Large intestine (tissue), 3 donors: ENCODE measurements around the gene PSG4. TPM values are rescaled to one million over a fixed set of nuclear protein-coding genes. Genes with fewer than 3 reads are reported as not detected.
"Not testable (repeated sequence)": the region's sequence is repeated elsewhere in the genome, so short reads cannot be mapped to it uniquely, and the experiment has no call there.

ENCODE experiments used
- DNase-seq, 2 donors: peaks; one replicate each; pipeline versions ENCODE4 v3.0.0 to v3.0.0-alpha.2; 2013
- H3K27ac ChIP-seq: one replicate; pipeline ENCODE4 v1.5.1; 2013; ENCODE audit warnings: low read length
- H3K27me3 ChIP-seq: 2 replicates; pipeline ENCODE4 v1.6.1; 2013; ENCODE audit warnings: low read length; ENCODE audit not compliant: control insufficient read depth, insufficient read depth
- H3K36me3 ChIP-seq: 2 replicates; pipeline ENCODE4 v1.6.1; 2013; ENCODE audit warnings: low read length; ENCODE audit not compliant: control insufficient read depth, insufficient read depth
- H3K4me1 ChIP-seq: one replicate; pipeline ENCODE4 v1.6.1; 2013; ENCODE audit warnings: low read length; ENCODE audit not compliant: control insufficient read depth, insufficient read depth
- H3K4me3 ChIP-seq: one replicate; pipeline ENCODE4 v1.5.1; 2013; ENCODE audit warnings: low read length
- H3K9me3 ChIP-seq: one replicate; pipeline ENCODE4 v1.6.1; 2013; ENCODE audit warnings: mild to moderate bottlenecking, low read depth, low read length, moderate library complexity; ENCODE audit not compliant: control insufficient read depth
- WGBS: methylation state at CpG from one replicate; pipeline ENCODE4 v1.1.5; 2013; ENCODE audit warnings: low lambda C conversion rate; ENCODE audit not compliant: insufficient coverage; 5-methylcytosine and 5-hydroxymethylcytosine counted together
- polyA plus RNA-seq: library from polyadenylated mRNA; unstranded; fragments of 120-200 nt; gene quantifications from one replicate; pipeline ENCODE4 v1.2.1, GENCODE V29; 2013

Gene PSG4
- polyA plus RNA-seq, 1 donor: not detected

DNA sequence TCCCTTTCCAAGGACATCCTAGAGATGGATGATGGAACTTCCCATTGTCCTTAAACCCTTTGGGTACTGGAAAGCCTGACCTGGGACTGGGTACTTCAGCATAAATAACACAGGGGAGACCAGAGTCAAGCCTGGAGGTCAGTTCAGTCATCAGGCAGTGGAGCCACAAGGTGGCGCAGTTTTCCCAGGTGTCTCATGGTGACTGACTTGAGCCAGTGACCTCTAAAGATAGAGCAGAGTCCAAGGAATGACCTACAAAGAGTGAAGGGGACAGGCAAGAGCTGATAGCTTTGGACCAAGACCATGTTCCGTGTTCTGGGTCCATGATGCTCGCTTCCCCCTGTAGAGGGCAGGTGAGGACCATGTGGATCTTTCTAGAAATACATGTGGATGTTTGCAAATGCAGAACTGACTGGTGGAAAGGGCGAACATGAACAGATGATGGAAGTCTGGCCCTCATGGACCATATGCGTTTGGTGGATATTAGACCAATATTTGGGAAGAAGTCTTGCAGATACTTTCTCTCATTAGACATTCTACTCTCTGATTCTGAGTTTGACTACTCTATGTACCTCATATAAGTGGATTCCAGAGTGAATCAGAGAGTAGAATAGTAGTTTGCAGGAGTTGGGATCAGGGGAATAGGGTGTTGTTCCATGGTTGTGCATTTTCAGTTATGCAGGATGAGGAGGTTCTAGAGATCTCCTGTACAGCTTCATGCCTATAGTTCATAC lies 6.6 kb downstream of the PSG4 start:
- not testable (repeated sequence) for H3K4me1 ChIP-seq, DNase-seq, H3K9me3 ChIP-seq, H3K27me3 ChIP-seq, H3K4me3 ChIP-seq, H3K27ac ChIP-seq, H3K36me3 ChIP-seq
- no CpG with 5 or more reads among the region's 5 CpGs for WGBS

DNA sequence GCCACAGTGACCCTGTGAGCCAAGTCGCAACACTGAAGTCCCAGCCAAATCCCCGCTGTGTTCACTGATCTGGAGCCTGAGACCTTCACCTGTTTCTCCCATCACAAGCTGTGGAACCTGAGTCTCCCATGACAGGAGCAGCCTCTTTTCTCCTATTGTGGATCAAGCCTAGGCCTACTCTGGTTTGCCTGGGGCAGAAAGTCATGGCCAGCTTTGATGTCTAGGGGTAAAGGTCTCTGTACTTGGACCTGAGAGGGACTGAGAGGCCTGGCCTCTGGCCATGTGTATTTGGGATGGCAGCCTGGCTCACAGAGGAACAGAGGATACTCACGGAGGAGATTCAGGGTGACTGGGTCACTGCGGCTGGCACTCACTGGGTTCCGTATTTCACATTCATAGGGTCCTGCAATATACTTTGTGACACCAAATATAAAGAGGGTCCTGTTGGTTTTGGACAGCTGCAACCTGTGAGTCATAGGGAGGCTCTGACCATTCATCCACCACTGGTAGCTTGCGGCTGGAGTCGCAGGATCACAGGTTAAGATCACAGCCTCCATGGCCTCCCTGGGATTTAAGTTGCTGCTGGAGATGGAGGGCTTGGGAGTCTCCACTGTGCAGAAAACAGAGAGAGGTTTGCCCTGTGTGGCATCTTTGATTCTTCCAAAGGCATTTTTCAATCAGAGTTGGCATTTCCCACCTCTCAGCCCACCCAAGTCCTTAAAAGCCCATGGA lies 7.6 kb downstream of the PSG4 start:
- not testable (repeated sequence) for H3K36me3 ChIP-seq, DNase-seq, H3K27me3 ChIP-seq, H3K4me3 ChIP-seq, H3K27ac ChIP-seq, H3K4me1 ChIP-seq, H3K9me3 ChIP-seq
- no CpG with 5 or more reads among the region's 7 CpGs for WGBS

DNA sequence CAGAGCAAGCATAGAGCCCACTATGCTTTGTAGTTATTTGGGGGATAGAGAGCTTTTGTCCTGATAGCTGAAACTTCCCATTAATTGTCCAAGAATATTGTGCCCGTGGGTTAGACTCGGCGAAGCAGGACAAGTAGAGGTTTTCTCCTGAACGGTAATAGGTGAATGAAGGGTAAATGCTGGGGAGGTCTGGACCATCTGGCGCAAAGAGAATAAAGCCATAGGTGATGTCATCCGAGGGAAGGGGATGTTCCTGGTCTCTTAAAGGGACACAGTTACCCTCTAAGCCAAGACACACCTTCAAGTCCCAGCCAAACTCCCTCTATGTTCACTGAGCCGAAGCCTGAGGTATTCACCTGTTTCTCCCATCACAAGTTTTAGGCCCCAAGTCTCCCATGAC lies 11.0 kb downstream of the PSG4 start:
- H3K27ac ChIP-seq, H3K9me3 ChIP-seq, DNase-seq, H3K4me3 ChIP-seq, H3K4me1 ChIP-seq, H3K27me3 ChIP-seq, H3K36me3 ChIP-seq: not testable (repeated sequence)
- no CpG with 5 or more reads among the region's 7 CpGs for WGBS

DNA sequence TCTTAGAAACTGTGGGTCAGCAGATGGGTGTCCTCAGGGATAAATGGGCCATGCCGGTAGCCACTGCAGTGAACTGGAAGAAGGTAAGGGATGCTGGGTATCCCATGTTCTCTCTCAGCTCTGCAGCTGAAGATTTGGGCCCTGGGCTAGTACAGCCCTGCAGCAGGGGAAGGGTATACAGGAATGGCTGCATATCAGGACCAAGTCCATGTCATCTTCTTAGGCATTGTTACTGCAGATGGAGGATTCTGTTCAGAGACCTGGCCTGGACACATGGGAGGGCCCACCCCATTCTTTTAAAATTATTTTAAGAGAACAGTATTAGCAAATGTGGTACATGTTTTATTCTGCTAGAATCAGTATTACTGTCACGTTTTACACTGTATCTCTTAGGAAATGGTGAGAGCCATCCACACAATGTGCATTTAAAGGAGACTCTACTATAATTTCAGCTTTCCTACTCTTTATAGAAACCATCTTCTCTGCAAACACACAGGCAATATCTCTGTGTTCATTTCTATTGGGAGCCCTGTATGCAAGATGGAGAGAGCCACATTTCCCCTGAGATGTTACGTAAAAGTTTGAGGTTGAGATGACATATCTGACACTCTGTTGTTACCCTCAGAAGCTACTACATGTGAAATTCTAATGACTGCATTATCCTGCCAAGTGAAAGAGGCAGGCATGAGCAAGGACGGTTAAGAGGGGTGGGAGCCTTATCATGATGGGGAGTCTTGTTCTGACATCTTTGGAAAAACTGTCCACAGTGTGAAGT lies 12.9 kb downstream of the PSG4 start:
- DNase-seq, H3K4me1 ChIP-seq, H3K9me3 ChIP-seq, H3K27ac ChIP-seq, H3K4me3 ChIP-seq, H3K36me3 ChIP-seq, H3K27me3 ChIP-seq: not testable (repeated sequence)
- WGBS: no CpG with 5 or more reads among the region's 4 CpGs

DNA sequence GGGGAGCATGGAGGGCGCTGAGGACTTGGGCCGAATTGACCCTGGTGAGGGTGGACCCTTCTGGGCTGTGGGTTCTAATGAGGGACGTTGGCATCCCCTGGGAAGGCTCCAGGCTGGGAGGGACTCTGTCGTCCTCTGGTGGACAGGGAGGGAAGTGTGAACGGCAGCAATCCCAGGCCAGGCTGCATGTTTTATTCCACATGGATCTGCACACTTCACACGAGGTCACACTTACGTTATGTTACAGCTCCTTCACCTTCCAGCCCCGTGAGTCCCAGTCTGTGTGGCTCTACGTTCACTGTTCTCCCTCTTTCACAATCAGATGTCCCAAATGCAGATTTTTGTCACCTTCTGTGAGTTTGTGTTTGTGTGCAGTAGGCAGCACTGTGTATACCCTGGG lies 17.3 kb downstream of the PSG4 start:
- not testable (repeated sequence) for H3K36me3 ChIP-seq, DNase-seq, H3K9me3 ChIP-seq, H3K27ac ChIP-seq, H3K4me1 ChIP-seq, H3K27me3 ChIP-seq, H3K4me3 ChIP-seq
- no CpG with 5 or more reads among the region's 9 CpGs for WGBS

DNA sequence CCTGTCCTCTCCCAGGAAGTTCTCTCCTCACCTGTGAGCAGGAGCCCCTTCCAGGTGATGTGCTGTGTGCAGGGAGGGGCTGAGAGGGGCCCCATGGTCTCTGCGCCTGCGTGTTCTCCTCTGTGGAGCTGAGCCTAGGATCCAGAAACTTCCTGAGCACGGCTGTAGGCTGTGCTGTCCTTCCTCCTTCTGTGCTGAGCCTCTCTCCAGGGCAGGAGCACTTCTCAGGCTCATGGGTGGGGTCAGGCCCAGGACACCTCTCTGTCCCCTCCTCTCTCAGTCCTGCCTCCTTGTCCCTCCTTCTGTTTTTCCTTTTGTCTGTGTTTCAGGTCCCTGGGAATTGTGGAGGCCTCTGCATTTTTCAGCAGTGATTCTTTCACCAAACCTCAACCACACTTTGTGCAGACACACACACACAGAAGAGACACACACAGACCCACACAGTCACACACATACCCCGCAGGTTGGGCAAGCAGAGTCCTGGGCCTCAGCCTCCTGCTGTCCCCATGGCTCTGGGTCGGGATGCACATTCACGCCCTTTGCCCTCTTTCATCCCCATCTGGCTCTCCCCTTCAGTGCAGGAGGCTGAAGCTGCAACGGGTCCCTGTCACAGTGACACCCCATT lies 19.0 kb downstream of the PSG4 start, which contains the start of gene PSG5:
Gene PSG5 (minus strand): TSS at position 226 of the 625 bp plus-strand sequence. CDS start 131 bp downstream, at position 95.
- not testable (repeated sequence) for H3K27me3 ChIP-seq, H3K9me3 ChIP-seq, DNase-seq, H3K4me3 ChIP-seq, H3K4me1 ChIP-seq, H3K36me3 ChIP-seq, H3K27ac ChIP-seq
- WGBS: no CpG with 5 or more reads among the region's 7 CpGs

GRCh38 chr19:43181869-43182771 lies 23.3 kb downstream of the PSG4 start:
- DNase-seq, H3K4me1 ChIP-seq, H3K9me3 ChIP-seq, H3K4me3 ChIP-seq, H3K36me3 ChIP-seq, H3K27me3 ChIP-seq, H3K27ac ChIP-seq: not testable (repeated sequence)
- WGBS: no CpG with 5 or more reads among the region's 4 CpGs

GRCh38 chr19:43179569-43180147 lies 25.8 kb downstream of the PSG4 start:
- no CpG with 5 or more reads among the region's 1 CpG for WGBS
- H3K9me3 ChIP-seq, H3K4me1 ChIP-seq, H3K27me3 ChIP-seq, H3K36me3 ChIP-seq, DNase-seq, H3K4me3 ChIP-seq, H3K27ac ChIP-seq: not testable (repeated sequence)

DNA sequence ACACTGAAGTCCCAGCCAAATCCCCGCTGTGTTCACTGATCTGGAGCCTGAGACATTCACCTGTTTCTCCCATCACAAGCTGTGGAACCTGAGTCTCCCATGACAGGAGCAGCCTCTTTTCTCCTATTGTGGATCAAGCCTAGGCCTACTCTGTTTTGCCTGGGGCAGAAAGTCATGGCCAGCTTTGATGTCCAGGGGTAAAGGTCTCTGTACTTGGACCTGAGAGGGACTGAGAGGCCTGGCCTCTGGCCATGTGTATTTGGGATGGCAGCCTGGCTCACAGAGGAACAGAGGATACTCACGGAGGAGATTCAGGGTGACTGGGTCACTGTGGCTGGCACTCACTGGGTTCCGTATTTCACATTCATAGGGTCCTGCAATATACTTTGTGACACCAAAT lies 26.9 kb downstream of the PSG4 start:
- not testable (repeated sequence) for H3K27ac ChIP-seq, DNase-seq, H3K9me3 ChIP-seq, H3K27me3 ChIP-seq, H3K36me3 ChIP-seq, H3K4me1 ChIP-seq, H3K4me3 ChIP-seq
- WGBS: no CpG with 5 or more reads among the region's 3 CpGs
